Measurements from ENCODE around the gene CUL2.
"Not testable (repeated sequence)": the region's sequence is repeated elsewhere in the genome, so short reads cannot be mapped to it uniquely, and the experiment has no call there.

Gene CUL2

DNA sequence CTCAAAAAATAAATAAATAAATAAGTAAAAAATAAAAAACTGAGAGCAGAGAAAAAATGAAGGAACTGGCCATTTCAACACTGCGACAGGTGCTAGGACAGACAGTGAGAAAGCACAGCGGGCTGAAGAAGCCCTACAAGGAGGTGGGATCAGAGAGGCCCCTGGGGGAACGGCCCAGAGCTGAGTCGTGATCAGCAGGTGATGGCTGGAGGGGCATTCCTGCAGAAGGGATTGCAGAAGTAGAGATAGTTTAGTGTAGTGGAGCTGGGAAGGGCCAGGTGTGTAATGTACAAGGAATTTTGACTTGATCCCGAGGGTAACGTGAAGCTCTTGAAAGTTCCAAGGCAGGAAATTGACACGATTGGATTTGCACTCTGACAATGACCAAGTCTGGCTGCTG lies 112.1 kb downstream of the CUL2 start:
- DNase-seq (ENCODE audit: low spot score) = no peak

DNA sequence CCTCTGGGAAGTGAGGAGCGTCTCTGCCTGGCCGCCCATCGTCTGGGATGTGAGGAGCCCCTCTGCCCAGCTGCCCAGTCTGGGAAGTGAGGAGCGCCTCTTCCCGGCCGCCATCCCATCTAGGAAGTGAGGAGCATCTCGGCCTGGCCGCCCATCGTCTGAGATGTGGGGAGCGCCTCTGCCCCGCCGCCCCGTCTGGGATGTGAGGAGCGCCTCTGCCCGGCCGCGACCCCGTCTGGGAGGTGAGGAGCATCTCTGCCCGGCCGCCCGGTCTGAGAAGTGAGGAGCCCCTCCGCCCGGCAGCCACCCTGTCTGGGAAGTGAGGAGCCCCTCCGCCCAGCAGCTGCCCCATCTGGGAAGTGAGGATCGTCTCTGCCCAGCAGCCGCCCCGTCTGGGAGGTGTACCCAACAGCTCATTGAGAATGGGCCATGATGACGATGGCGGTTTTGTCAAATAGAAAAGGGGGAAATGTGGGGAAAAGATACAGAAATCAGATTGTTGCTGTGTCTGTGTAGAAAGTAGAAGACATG lies 113.7 kb downstream of the CUL2 start:
- not testable (repeated sequence) for DNase-seq (ENCODE audit: low spot score)

DNA sequence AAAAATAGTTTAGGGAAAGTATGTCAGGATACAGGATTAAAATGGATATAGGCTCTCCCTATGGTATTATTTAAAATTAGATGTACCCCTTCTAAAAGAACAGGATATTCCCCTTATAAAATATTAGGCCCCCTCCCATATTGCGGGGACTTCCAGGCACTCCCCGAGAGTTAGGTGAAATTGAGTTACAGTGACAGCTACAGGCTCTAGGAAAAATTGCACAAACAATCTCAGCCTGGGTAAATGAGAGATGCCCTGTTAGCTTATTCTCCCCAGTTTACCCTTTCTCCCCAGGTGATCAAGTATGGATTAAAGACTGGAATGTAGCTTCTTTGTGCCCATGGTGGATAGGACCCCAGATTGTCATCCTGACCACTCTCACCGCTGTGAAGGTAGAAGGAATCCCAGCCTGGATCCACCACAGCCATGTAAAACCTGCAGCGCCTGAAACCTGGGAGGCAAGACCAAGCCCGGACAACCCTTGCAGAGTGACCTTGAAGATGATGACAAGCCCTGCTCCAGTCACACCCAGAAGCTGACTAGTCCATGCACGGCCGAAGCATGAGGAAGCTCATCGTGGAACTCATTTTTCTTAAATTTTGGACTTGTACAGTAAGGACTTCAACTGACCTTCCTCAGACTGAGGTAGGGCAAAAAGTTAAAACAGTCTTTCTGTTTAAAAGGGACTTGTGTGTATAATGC lies 115.6 kb downstream of the CUL2 start:
- not testable (repeated sequence) for DNase-seq (ENCODE audit: low spot score)

DNA sequence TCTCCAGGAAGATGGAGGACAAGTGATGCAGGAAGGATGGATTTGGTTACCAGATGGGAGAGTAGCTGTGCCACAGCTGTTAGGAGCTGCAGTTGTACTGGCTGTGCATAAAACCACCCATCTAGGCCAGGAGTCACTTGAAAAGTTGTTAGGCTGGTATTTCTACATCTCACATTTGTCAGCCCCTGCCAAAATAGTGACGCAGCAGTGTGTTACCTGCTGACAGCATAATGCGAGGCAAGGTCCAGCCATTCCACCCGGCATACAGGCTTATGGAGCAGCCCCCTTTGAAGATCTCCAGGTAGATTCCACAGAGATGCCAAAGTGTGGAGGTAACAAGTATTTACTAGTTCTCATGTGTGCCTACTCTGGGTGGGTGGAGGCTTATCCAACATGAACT lies 116.4 kb downstream of the CUL2 start:
- DNase-seq (ENCODE audit: low spot score) = not testable (repeated sequence)

DNA sequence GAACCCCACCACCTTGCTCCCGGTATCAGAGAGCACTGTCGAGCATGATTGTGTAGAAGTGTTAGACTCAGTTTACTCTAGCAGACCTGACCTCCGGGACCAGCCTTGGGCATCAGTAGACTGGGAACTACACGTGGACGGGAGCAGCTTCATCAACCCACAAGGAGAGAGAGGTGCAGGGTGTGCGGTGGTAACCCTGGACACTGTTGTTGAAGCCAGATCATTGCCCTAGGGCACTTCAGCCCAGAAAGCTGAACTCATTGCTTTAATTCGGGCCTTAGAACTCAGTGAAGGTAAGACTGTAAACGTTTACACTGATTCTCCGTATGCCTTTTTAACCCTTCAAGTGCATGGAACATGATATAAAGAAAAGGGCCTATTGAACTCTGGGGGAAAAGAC lies 117.0 kb downstream of the CUL2 start:
- DNase-seq (ENCODE audit: low spot score) = not testable (repeated sequence)

DNA sequence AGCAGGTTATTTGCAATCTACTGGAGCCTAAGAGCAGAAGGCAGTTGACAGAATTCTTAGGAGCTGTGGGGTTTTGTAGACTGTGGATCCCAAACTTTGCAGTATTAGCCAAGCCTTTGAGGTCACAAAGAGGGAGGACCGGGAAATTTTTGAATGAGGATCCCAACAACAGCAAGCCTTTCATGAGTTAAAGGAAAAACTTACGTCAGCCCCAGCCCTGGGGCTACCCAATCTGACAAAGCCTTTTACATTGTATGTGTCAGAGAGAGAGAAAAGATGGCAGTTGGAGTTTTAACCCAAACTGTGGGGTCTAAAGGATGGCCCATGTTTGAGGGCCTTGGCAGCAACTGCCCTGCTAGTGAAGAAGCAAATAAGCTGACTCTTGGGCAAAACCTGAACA lies 117.5 kb downstream of the CUL2 start:
- DNase-seq (ENCODE audit: low spot score) = not testable (repeated sequence)

DNA sequence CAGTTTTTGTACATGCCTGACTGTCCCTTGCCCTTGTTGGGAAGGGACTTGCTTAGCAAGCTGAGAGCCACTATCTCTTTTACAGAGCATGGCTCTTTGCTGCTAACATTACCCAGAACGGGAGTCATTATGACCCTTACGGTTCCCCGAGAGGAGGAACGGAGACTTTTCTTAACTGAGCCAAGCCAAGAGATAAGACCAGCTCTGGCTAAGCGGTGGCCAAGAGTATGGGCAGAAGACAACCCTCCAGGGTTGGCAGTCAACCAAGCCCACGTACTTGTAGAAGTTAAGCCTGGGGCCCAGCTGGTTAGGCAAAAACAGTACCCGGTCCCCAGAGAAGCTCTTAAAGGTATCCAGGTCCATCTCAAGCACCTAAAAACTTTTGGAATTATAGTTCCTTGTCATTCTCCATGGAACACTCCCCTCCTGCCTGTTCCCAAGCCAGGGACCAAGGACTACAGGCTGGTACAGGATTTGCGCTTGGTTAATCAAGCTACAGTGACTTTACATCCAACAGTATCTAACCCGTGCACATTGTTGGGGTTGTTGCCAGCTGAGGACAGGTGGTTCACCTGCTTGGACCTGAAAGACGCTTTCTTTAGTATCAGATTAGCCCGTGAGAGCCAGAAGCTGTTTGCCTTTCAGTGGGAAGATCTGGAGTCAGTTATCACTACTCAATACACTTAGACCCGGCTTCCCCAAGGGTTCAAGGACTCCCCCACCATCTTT lies 118.4 kb downstream of the CUL2 start:
- not testable (repeated sequence) for DNase-seq (ENCODE audit: low spot score)

DNA sequence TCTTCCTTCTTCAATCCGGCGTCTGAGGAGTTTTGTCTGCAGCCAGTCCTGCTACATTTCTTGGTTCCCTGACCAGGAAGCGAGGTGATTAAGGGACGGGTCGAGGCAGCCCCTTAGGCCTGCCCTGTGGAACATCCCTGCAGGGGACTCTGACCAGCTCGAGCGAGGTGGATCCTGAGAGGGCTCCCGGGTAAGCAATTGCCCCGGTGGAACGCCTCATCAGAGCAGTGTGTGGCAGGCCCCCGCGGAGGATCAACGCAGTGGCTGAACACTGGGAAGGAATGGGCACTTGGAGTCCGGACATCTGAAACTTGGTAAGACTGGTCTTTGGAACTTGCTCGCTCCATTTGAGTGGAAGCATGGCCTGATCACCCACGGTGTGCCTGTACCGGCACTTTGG lies 121.0 kb downstream of the CUL2 start:
- DNase-seq (ENCODE audit: low spot score) = no peak

DNA sequence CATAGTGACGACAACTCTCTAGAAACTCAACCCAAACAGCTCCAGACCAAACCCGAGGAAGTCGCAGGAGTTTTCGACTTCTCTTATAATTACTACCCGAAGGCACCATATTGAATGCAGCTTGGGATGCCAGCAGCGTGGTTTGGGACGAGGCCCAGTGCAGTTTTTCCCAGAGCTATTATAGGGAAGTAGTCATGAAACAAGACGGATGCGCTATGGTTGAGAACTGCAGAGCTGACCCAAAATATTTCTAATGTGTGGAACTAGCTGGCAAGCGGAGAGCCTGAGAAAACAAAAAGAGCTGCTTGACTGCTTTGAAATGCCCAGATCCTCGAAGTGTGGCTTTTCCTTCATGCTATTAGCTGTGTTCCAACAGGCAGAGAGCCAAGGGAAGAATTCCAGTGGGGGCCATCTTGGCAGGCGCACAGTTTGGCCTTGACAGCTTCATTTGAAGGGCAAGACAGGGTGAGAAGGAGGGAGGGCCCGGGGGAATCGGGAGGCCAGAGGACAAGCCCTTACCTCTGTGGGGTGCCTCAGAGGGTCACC lies 122.7 kb downstream of the CUL2 start:
- peak; percentile 16 for DNase-seq (ENCODE audit: low spot score)

DNA sequence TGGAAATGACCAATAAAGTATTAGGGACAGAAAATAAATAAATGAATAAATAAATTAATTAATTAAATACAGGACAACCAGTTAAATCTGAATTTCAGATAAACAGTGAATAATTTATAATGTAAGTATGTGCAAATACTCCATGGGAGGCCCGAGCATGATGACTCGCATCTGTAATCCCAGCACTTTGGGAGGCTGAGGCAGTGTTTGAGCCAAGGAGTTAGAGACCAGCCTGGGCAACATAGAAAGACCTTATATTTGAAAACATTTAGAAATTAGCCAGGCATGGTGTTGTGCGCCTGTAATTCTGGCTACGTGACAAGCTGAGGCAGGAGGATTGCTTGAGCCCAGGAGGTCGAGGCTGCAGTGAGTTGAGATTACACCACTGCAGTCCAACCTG lies 123.7 kb downstream of the CUL2 start:
- DNase-seq (ENCODE audit: low spot score) = no peak

DNA sequence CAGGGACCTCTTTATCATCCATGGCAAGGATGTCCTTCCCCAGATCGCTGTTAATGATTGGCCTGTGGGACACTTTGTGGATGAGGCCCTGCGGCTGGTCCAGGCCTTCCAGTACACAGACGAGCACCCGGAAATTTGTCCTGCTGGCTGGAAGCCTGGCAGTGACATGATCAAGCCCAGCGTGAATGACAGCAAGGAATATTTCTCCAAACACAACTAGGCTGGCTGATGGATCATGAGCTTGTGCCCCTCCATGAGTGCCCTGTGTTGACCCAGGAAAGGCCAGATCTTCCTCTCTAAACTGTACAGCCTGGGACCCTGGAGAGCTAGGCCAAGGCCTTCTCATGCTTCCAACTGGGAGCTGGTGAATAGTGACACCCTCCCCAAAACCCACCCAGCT lies 124.1 kb downstream of the CUL2 start:
- DNase-seq (ENCODE audit: low spot score) = no peak

DNA sequence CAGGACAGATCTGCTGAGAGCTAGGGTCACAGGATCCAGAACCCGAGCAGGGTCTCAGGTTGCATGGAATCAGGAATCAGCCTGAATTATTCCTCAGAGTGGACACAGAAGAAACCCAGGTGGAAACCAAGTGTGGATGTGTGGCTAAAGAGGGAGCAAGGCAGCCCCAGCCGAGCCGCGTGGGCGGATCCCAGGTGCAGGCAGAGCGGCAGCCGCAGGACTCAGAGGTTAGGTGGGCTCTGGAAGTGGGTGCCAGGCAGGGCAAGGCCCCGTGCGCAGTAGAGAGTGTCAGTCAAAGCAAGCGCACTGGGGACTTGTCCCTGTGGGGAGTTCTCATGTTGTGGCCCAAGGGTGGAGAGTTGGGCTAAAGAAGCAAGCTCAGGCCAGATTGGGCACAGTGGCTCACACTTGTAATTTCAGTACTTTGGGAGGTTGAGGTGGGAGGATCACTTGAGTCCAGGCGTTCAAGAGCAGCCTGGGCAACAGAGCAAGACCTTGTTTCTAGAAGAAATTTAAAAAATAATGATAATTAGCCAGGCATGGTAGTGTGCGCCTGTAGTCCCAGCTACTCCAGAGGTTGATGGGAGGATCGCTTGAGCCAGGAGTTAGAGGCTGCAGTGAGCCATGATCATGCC lies 125.9 kb downstream of the CUL2 start:
- no peak for DNase-seq (ENCODE audit: low spot score)

DNA sequence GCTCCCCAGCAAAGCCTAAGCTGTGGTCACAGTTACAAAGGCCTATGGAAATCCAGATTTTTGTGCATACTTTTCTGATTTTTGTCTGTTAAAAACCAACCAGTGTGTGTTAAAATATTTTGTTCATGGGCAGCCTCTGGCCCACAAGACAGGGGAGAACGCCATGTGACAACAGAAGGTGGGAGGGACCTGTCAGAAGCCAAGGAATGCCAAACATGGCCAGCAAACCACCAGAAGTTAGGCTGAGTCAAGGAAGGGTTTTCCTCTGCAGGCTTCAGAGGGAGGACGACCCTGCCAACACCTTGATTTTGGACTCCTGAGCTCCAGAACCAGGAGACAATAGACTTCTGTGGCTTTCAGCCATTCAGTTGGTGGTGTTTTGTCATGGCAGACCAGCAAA lies 127.3 kb downstream of the CUL2 start:
- DNase-seq (ENCODE audit: low spot score) = no peak

DNA sequence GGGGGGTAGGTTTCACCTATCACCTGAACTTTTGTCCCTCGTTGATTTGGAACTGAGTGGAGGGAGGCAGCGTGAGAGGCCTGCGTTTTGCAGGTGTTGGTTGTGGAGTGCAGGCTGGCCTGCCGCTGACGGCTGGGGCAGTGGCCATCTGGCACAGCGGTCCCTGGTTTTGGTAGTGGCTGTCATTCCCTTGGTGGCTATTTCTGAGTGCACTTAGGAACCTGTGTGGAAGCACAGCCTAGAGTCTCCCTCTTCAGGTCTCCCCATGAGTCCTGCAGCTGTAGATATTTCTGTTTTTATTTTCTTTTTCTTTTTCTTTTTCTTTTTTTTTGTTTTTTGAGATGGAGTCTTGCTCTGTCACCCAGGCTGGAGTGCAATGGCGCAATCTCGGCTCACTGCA lies 129.2 kb downstream of the CUL2 start:
- peak; percentile 35 for DNase-seq (ENCODE audit: low spot score)

DNA sequence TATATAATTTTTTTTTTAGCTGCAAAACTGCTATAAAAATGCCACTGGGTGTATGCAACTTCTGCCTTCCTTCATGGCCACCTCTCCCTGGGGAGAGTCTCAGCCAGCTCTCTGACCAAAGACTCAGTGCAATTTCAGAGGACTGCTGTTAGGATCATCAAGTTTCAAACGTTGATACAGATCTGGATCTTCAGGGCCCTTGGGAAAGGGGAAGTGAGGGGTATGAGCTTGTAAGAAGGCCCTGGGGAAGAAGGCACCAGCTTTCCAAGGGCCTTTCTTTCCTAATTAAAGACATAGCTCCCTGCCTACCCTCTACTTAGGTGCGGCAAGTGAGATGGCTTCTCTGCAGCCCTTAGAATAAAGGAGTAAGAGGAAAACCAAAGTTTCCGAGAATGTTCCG lies 130.4 kb downstream of the CUL2 start:
- DNase-seq (ENCODE audit: low spot score) = no peak

DNA sequence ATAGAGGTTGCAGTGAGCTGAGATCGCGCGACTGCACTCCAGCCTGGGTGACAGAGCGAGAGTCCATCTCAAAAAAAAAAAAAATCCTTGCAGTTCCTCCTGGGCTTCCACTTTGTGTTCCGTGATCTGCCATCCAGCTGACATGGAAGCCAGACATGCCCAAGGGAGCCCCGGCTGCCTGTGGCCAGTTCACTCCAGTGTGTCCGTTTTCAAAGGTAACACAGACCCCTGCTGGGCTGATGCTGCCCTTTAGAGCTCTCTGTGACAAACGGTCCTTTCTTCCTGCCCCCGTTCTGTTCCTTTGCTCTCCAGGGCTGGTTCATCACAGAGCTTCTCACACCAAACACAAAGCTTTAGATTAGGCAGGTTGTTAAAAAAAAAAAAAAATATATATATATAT lies 130.8 kb downstream of the CUL2 start:
- no peak for DNase-seq (ENCODE audit: low spot score)
